ENCODE measurements around the gene SAMD14.

The SAMD14 gene

GRCh38 chr17:50110591-50111349 lies 19.2 kb downstream of the SAMD14 start:
- Mint-ChIP-seq H3K4me1 (peaks cover 6% of the 10 kb centered on the region), H3K27me3 (peaks cover 10% of the 10 kb centered on the region), H3K27ac (no peak overlapping the region), H3K9me3 (no peaks in the 10 kb centered on the region), H3K36me3 (peaks cover 14% of the 10 kb centered on the region), H3K4me3 (no peak overlapping the region)
- ATAC-seq (ENCODE audit: low read depth) (no peak), DNase-seq (ENCODE audit: low spot score in 2 of 2) (no peak)

- H3K27me3 Mint-ChIP-seq: peaks cover 4% of the 10 kb centered on the region
- DNase-seq (ENCODE audit: low spot score in 2 of 2) (no peak), ATAC-seq (ENCODE audit: low read depth) (no peak)
- H3K4me1 Mint-ChIP-seq: peaks cover under 1% of the 10 kb centered on the region
- peaks cover 22% of the 10 kb centered on the region for H3K36me3 Mint-ChIP-seq
- no peak overlapping the region for H3K4me3 Mint-ChIP-seq
- H3K9me3 Mint-ChIP-seq: no peaks in the 10 kb centered on the region
- no peak overlapping the region for H3K27ac Mint-ChIP-seq
These were observed 20.2 kb downstream of the SAMD14 start for GRCh38 chr17:50109785-50110184.

GRCh38 chr17:50109207-50109606 lies 20.8 kb downstream of the SAMD14 start:
- ATAC-seq (ENCODE audit: low read depth) (no peak), DNase-seq (ENCODE audit: low spot score in 2 of 2) (no peak)
- Mint-ChIP-seq H3K4me1 (no peaks in the 10 kb centered on the region), H3K9me3 (no peaks in the 10 kb centered on the region), H3K4me3 (no peak overlapping the region), H3K27ac (peak overlapping the region; percentile 6), H3K36me3 (peaks cover 22% of the 10 kb centered on the region), H3K27me3 (peaks cover 3% of the 10 kb centered on the region)

GRCh38 chr17:50108556-50108955 lies 21.4 kb downstream of the SAMD14 start:
- H3K4me3 Mint-ChIP-seq: no peak overlapping the region
- H3K9me3 Mint-ChIP-seq: no peaks in the 10 kb centered on the region
- peaks cover 22% of the 10 kb centered on the region for H3K36me3 Mint-ChIP-seq
- peak overlapping the region; percentile 6 for H3K27ac Mint-ChIP-seq
- ATAC-seq (ENCODE audit: low read depth) (no peak), DNase-seq (ENCODE audit: low spot score in 2 of 2) (no peak)
- H3K27me3 Mint-ChIP-seq: peaks cover 1% of the 10 kb centered on the region
- H3K4me1 Mint-ChIP-seq: no peaks in the 10 kb centered on the region

GRCh38 chr17:50107790-50108414 lies 22.1 kb downstream of the SAMD14 start:
- DNase-seq (ENCODE audit: low spot score in 2 of 2): no peak
- Mint-ChIP-seq H3K36me3 (peaks cover 22% of the 10 kb centered on the region), H3K4me1 (no peaks in the 10 kb centered on the region), H3K4me3 (no peak overlapping the region), H3K9me3 (no peaks in the 10 kb centered on the region), H3K27me3 (no peaks in the 10 kb centered on the region), H3K27ac (no peak overlapping the region)
- ATAC-seq (ENCODE audit: low read depth): no peak

GRCh38 chr17:50106393-50107131 lies 23.4 kb downstream of the SAMD14 start:
- DNase-seq (ENCODE audit: low spot score in 2 of 2): no peak
- no peak overlapping the region for H3K27ac Mint-ChIP-seq
- H3K9me3 Mint-ChIP-seq: no peaks in the 10 kb centered on the region
- H3K27me3 Mint-ChIP-seq: no peaks in the 10 kb centered on the region
- H3K36me3 Mint-ChIP-seq: peaks cover 22% of the 10 kb centered on the region
- ATAC-seq (ENCODE audit: low read depth): no peak
- H3K4me1 Mint-ChIP-seq: no peaks in the 10 kb centered on the region
- no peak overlapping the region for H3K4me3 Mint-ChIP-seq

GRCh38 chr17:50105811-50106210 lies 24.1 kb downstream of the SAMD14 start:
- Mint-ChIP-seq H3K27ac (no peak overlapping the region), H3K9me3 (no peaks in the 10 kb centered on the region), H3K4me1 (no peaks in the 10 kb centered on the region), H3K27me3 (no peaks in the 10 kb centered on the region), H3K4me3 (no peak overlapping the region), H3K36me3 (peaks cover 22% of the 10 kb centered on the region)
- DNase-seq (ENCODE audit: low spot score in 2 of 2): no peak
- ATAC-seq (ENCODE audit: low read depth): no peak

GRCh38 chr17:50103941-50104340 lies 26.0 kb downstream of the SAMD14 start:
- Mint-ChIP-seq H3K4me3 (no peak overlapping the region), H3K4me1 (peaks cover 2% of the 10 kb centered on the region), H3K9me3 (no peaks in the 10 kb centered on the region), H3K27ac (no peak overlapping the region), H3K27me3 (no peaks in the 10 kb centered on the region), H3K36me3 (peaks cover 18% of the 10 kb centered on the region)
- DNase-seq (ENCODE audit: low spot score in 2 of 2) (no peak), ATAC-seq (ENCODE audit: low read depth) (no peak)

GRCh38 chr17:50103252-50103651 lies 26.7 kb downstream of the SAMD14 start:
- Mint-ChIP-seq H3K27ac (no peak overlapping the region), H3K4me1 (peaks cover 6% of the 10 kb centered on the region), H3K9me3 (no peaks in the 10 kb centered on the region), H3K4me3 (no peak overlapping the region), H3K27me3 (no peaks in the 10 kb centered on the region), H3K36me3 (peaks cover 16% of the 10 kb centered on the region)
- DNase-seq (ENCODE audit: low spot score in 2 of 2) (no peak), ATAC-seq (ENCODE audit: low read depth) (no peak)

GRCh38 chr17:50102164-50102991 lies 27.6 kb downstream of the SAMD14 start:
- ATAC-seq (ENCODE audit: low read depth) (no peak), DNase-seq (ENCODE audit: low spot score in 2 of 2) (no peak)
- Mint-ChIP-seq H3K27ac (no peak overlapping the region), H3K4me1 (peaks cover 6% of the 10 kb centered on the region), H3K9me3 (no peaks in the 10 kb centered on the region), H3K27me3 (no peaks in the 10 kb centered on the region), H3K36me3 (peaks cover 15% of the 10 kb centered on the region), H3K4me3 (no peak overlapping the region)

- H3K4me3 Mint-ChIP-seq: no peak overlapping the region
- no peak overlapping the region for H3K27ac Mint-ChIP-seq
- H3K27me3 Mint-ChIP-seq: no peaks in the 10 kb centered on the region
- ATAC-seq (ENCODE audit: low read depth) (no peak), DNase-seq (ENCODE audit: low spot score in 2 of 2) (no peak)
- H3K9me3 Mint-ChIP-seq: no peaks in the 10 kb centered on the region
- peaks cover 7% of the 10 kb centered on the region for H3K4me1 Mint-ChIP-seq
- H3K36me3 Mint-ChIP-seq: peaks cover 12% of the 10 kb centered on the region
These were observed 28.4 kb downstream of the SAMD14 start for GRCh38 chr17:50101346-50102163.

- H3K9me3 Mint-ChIP-seq: no peaks in the 10 kb centered on the region
- DNase-seq (ENCODE audit: low spot score in 2 of 2): no peak
- H3K27me3 Mint-ChIP-seq: no peaks in the 10 kb centered on the region
- peaks cover 13% of the 10 kb centered on the region for H3K4me1 Mint-ChIP-seq
- H3K27ac Mint-ChIP-seq: no peak overlapping the region
- ATAC-seq (ENCODE audit: low read depth): no peak
- no peak overlapping the region for H3K4me3 Mint-ChIP-seq
- peaks cover 10% of the 10 kb centered on the region for H3K36me3 Mint-ChIP-seq
These were observed 29.0 kb downstream of the SAMD14 start for GRCh38 chr17:50100921-50101345.

GRCh38 chr17:50100480-50100883 lies 29.5 kb downstream of the SAMD14 start:
- Mint-ChIP-seq H3K27ac (no peak overlapping the region), H3K4me3 (no peak overlapping the region), H3K36me3 (peaks cover 8% of the 10 kb centered on the region), H3K4me1 (peaks cover 18% of the 10 kb centered on the region), H3K9me3 (no peaks in the 10 kb centered on the region), H3K27me3 (no peaks in the 10 kb centered on the region)
- ATAC-seq (ENCODE audit: low read depth) (no peak), DNase-seq (ENCODE audit: low spot score in 2 of 2) (no peak)

Data from memory B cell (primary cell).